H1 (cell line): ENCODE measurements around the gene HADHA. TPM values are rescaled to one million over a fixed set of nuclear protein-coding genes. Genes with fewer than 3 reads are reported as not detected.

ENCODE experiments used
- CHD1 ChIP-seq: IDR thresholded peaks from 2 replicates; pipeline ENCODE4 v1.6.1; 2012; ENCODE audit warnings: low read depth, low read length, improper control_type of control experiment
- CTCF ChIP-seq, 3 experiments: IDR thresholded peaks; 1 replicate in 2 of 3; 2 replicates in 1 of 3; pipeline versions ENCODE4 v1.5.1 to v1.6.1; 2011; ENCODE audit warnings: low read length in 3 of 3, mild to moderate bottlenecking in 3 of 3, inconsistent platforms in 2 of 3, low read depth in 1 of 3, moderate library complexity in 1 of 3; ENCODE audit not compliant: insufficient read depth in 1 of 3; ENCODE audit errors: control extremely low read depth in 1 of 3
- SP2 ChIP-seq: IDR thresholded peaks from 2 replicates; pipeline ENCODE4 v1.6.1; 2012; ENCODE audit warnings: mild to moderate bottlenecking, low read length, inconsistent platforms
- polyA plus RNA-seq, 7 experiments: library from polyadenylated mRNA; depleted of rRNA in 3 of 7; stranded (reverse) in 5 of 7; unstranded in 2 of 7; fragments of >200 nt in 5 of 7; fragments of 200-250 nt in 2 of 7; gene quantifications; 1 replicate in 5 of 7; 2 replicates in 1 of 7; 4 replicates in 1 of 7; pipeline versions ENCODE4 v1.2.1 to v1.2.3, GENCODE V29; 2011 to 2013; ENCODE audit warnings: missing spikeins in 2 of 7, mixed read lengths in 2 of 7
- total RNA-seq: library from RNA; stranded (reverse); fragmentation: NEBNext Ultra II Directional; extraction: Animal tissue kit (Norgen Biotek cat#: 25700); gene quantifications from 2 replicates; pipeline ENCODE4 v1.2.1, GENCODE V29; 2021

HADHA gene
- total and polyA plus RNA-seq, 2 of the 8 experiments (the other 6 are each of a cell fraction or from before 2014, with no cell fraction given): 64.6 to 131 TPM

- TF ChIP-seq CTCF (IDR thresholded peaks at IDR 0.05; ENCODE audit: control extremely low read depth in 1 of 3, insufficient read depth in 1 of 3, low read depth in 1 of 3, low read length in 3 of 3): no peak
- TF ChIP-seq CHD1: no peak
- TF ChIP-seq SP2: no peak
Measured at GRCh38 chr2:26237868-26238267, 6.6 kb downstream of the HADHA start (continued).
